GM19023 (cell line): ENCODE results near the gene PRKCZ.

Experiments used
- ATAC-seq: cut with Tn5 transposase; IDR thresholded peaks from one replicate; pipeline ENCODE4 v1.9.1; 2021; ENCODE audit warnings: mild to moderate bottlenecking, moderate library complexity; ENCODE audit not compliant: unreplicated experiment

PRKCZ gene

GRCh38 chr1:2202843-2203601, 152.8 kb downstream of the PRKCZ start:
- no peak for ATAC-seq

GRCh38 chr1:2203671-2204414, 153.6 kb downstream of the PRKCZ start:
- ATAC-seq = no peak

GRCh38 chr1:2204415-2205190, 154.4 kb downstream of the PRKCZ start:
- no peak for ATAC-seq

- peak; percentile 54 for ATAC-seq
Observed at GRCh38 chr1:2205191-2205952, 155.2 kb downstream of the PRKCZ start.

GRCh38 chr1:2206813-2207487, 156.7 kb downstream of the PRKCZ start:
- ATAC-seq = no peak

GRCh38 chr1:2208309-2209239, 158.4 kb downstream of the PRKCZ start:
- no peak for ATAC-seq

GRCh38 chr1:2209400-2210083, 159.3 kb downstream of the PRKCZ start:
- ATAC-seq = no peak

- ATAC-seq = no peak
Observed at GRCh38 chr1:2210084-2210653, 160.0 kb downstream of the PRKCZ start.

GRCh38 chr1:2210786-2211185, 160.6 kb downstream of the PRKCZ start:
- no peak for ATAC-seq

- ATAC-seq = no peak
Observed at GRCh38 chr1:2212274-2212531, 162.0 kb downstream of the PRKCZ start.

GRCh38 chr1:2212532-2213491, 162.6 kb downstream of the PRKCZ start:
- no peak for ATAC-seq

- no peak for ATAC-seq
Observed at GRCh38 chr1:2213576-2214505, 163.6 kb downstream of the PRKCZ start.

- no peak for ATAC-seq
Observed at GRCh38 chr1:2214541-2215241, 164.5 kb downstream of the PRKCZ start.

- ATAC-seq = no peak
Observed at GRCh38 chr1:2215329-2215728, 165.1 kb downstream of the PRKCZ start.

- ATAC-seq = no peak
Observed at GRCh38 chr1:2215909-2216766, 165.9 kb downstream of the PRKCZ start.
